Right kidney (tissue), 1 donor: ENCODE measurements around the gene AFTPH.
A peak's percentile ranks its signal among the peaks of the same experiment; 100 is the strongest.
"Not testable (repeated sequence)": the region's sequence is repeated elsewhere in the genome, so short reads cannot be mapped to it uniquely, and the experiment has no call there.

Experiments
- DNase-seq: peaks from one replicate; pipeline ENCODE4 v3.0.0-alpha.2; 2016

Gene AFTPH

DNA sequence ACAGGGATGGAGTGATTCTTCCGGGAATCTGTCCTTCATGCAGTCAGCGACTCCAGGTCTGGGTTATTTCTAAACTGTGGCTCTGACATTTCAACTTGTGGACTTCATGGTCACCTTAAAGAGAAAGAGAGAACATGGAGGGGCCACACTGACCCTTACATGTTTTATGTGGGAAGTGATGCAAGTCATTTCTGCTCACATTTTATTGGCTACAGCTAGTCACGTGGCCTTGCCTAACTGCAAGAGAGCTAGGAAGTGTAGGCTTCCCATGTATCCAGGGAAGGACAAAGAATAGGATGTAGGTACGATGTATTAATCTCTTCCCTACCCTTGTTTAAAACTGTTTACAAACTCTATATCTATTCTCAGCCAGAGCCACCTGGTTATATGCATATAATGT, 30.3 kb upstream of the AFTPH start:
- no peak for DNase-seq

DNA sequence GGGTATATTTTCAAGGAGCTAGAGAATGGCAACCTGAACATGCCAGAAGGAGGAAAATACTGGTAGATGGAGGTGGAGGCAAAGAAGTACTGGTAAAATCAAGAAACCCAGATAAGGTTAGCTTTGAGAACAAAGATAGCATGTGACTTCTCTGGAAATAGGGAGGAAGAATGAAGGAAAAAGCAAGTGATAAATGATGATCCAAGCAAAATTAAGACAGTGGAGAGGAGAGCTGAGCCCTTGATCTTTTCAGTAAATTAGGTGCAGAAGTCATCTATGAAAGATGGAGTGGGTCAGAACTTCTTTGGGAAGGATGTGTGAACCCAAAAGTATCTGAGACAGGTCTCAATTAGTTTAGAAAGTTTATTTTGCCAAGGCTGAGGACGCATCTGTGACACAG, 25.7 kb upstream of the AFTPH start:
- DNase-seq: no peak

DNA sequence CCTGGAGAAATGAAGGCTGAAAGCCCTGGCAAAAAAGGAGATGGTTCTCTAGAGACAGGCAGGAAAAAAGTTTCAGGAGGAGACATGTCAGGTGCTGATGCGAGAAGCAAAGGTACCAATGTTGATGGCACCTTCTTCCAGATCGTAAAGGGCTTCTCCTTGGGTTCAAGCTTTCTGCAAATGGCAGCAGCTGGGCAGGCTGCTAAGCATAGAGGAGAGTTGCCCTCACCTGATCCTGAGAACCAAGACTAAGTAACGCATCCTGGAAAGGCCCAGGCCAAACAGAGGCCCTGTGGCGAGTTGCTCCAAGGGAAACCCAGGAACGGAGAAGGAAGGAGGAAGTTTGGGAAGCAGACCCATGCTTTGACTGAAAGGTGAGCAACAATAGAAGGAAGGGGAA, 23.6 kb upstream of the AFTPH start:
- no peak for DNase-seq

DNA sequence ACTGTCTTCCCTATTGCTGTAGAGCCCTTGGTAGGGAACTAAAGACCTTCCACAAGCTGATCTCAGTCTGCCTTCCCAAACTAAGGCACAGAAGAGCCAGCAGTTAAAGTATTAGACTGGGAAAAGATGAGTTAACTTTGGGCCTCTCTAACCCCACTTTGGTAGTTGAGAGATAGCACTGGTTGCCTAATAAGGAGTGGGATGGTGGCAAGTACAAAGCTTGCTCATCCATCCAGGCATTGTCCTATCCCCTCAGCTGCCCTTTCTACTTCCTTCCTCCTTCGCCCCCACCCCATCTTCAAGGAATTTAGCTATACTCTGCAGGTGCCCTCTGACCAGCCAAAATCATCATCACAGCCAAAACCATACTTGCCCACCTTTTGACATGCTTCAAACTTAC, 22.2 kb upstream of the AFTPH start:
- no peak for DNase-seq

DNA sequence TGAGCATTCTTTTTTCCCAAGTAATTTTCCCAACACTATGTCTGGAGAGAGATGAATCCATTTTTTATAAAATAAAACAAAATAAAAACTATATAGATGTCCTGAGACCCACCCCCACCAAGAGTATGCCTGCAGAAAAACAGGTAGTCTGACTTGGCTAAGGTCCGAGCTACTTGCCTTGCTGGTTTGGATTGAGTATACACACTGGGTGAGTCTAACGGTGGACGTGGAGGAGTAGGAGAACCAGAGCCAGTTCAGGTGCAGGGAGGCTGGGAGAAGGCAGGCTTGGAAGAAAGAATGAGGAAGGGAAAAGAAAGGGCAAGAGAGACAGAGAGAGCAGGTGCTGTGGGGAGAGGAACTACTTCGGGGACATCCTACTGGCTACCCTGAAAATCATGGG, 21.3 kb upstream of the AFTPH start:
- DNase-seq: no peak

DNA sequence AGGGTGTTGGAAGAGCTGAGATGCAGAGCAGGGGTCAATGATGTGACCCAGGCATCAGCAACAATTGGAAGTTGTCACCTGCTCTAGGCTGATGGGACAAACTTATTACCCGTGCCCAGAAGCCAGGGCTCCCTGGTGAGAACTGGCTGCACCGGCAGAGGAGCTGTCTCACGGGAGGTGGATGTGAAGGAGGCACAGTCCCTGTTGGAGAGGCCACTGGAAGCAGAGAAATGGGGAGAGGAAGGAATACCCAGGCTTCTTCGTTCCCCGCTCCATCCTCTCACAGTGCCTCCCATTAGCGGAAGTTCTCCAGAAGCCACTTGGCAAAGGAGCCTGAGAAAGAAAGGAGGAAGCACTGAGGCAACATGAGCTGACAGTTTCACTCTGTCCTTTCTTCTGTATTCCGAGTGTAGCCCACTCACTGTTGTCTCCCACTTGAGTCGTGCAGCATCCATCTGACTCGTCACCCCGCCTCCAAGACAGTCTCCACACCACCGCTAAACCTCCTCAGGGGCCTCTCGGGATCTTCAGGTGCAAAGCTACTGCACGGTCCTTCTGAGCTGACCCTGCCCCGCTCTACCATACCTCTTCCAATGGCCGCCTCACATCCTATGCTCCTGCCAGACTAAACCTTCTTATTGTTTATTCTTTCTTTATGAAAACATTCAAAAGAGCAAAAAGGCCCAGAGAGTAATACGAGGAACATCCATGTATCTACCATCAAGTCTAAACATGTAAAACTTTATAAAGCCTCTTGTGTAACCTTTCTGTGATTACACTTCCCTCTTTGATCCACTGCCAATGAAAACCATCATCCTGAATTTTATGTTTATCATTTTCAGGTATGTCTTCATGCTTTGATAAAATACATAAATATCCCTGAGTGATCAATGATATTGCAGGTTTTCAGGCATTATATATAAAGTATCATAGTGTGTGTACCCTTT, 19.1 kb upstream of the AFTPH start:
- no peak for DNase-seq

DNA sequence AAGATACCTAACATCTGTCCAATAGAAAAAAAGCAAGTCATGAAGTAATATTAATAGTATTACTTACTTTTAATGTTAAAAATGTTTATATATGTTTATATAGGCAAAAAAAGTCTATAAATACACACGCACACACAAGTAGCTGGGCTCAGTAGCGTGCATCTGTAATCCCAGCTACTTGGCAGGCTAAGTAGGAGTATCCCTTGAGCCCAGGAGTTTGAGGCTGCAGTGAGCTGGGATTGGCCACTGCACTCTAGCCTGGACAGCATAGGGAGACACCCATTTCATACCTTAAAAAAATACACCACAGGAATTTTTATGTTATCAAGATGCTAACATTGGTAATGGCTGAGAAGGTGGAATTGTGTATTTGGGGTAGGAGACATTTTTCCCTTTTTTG, 17.4 kb upstream of the AFTPH start:
- no peak for DNase-seq

DNA sequence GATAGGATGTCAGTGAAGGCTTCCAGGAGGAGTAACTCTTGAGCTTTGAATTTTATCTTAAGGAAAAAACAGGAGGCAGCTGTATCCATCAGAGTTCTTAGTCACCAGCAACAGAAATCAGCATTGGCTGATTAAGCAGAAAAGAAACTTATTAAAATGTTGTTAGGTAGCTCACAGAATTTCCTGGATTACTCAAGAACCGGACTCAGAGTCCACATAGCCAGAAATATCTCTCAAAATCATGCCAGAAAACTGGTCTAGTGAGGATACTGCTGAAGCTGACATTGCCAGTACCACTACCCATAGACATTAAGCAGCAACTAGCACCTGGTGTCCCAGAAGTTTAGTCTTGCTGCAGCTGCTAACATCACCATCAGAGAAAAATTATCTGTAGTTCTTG, 10.1 kb upstream of the AFTPH start:
- DNase-seq: no peak

DNA sequence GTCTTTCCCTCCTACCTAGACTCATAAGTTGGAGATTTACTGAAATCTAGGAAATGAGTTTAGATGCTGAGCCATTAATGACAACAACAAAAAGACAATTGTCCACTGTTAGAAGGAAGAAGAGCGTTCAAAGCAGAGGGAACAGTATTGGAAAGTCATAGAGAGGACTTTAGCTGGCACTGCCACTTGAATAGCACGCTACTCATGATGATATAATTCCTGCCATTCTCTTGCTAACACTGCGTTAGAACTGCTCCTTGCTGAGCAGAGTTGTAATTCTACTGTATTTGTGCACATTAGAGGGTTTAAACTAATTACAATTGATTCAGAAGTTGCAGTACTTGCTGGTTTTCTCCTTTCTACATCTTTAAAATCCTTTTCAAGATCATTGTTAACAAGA, 9.0 kb upstream of the AFTPH start:
- no peak for DNase-seq

DNA sequence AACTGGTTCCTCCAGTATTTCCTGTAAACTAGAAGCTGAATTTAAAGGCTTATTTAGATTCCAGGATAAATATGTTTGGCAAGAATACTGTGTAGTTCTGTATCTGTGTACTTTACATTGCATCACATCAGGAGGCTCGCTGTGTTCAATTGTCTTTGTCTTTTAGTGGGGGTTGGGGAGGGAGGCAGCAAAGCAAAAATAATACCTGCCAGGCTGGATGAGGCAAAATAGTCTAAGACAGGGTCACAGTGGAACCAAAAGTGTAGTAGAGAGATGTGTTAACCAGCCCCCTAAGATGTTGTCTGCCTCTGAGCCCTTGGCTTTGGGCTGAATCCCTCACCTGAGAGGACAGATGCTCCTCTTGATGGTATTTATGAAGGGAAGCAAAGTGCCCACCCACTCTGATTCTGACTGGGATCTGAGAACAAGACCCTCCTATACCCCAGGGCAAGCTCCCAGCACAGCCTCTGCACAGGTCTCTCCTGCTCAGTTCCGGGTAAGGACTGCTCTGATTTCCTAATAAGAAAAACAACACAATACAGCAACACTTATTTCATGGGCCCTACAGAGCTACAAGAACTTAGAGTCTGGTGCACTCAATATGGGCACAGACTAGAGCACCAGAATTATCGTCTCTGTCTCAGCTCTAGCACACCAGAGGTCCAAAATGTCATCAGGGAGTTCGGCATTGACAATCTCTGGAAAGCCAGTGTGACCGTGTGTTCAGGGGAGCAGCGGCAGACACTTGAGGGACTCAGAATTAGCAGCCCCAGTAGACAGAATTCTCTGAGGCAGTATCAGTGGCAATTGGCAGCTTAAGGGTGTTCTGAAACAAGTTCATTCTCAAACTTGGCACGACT, 7.2 kb upstream of the AFTPH start:
- DNase-seq: no peak

DNA sequence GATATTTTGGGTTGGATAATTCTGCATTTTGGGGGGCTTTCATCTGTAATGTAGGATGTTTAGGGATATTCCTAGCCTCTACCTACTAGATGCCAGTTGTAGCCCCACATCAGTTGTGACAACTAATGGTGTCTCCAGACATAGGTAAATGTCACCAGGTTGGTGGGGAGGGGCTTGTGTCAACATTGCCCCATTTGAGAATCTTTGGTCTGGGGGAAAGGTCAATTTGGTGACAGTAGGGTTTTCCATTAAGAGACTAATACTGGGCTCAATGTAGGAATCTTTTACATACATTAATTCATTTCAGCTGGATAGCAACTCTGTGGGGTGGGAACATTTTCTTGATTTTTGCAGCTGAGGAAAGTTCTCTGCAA, 6.6 kb upstream of the AFTPH start:
- DNase-seq: no peak

DNA sequence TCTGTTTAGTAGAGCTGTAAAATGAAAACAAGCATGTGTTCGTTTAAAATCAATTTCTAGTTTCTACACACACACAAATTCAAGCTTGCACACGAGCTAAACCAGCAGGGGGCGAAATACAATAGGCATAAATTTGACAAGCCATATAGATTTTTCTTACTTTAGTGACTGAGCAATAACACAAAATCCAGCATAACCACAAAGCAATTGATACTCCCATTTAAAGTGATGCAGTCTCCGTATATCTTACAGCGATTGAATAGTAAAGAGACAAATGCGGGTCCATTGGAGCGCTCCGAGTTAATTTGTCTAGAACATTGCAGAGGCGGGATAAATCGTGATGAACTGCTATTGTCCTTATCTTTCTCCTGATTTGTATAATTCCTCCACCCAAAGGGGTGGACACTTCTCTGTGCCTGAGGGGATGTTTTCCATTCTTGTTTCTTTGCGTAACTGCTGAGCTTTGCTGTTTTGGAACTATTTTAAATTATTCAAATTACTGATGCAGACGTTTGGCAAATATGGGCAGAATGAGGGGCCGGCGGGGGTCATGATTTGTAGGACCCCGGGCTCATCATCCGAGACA, 1.2 kb upstream of the AFTPH start:
- DNase-seq: peak; percentile 73

DNA sequence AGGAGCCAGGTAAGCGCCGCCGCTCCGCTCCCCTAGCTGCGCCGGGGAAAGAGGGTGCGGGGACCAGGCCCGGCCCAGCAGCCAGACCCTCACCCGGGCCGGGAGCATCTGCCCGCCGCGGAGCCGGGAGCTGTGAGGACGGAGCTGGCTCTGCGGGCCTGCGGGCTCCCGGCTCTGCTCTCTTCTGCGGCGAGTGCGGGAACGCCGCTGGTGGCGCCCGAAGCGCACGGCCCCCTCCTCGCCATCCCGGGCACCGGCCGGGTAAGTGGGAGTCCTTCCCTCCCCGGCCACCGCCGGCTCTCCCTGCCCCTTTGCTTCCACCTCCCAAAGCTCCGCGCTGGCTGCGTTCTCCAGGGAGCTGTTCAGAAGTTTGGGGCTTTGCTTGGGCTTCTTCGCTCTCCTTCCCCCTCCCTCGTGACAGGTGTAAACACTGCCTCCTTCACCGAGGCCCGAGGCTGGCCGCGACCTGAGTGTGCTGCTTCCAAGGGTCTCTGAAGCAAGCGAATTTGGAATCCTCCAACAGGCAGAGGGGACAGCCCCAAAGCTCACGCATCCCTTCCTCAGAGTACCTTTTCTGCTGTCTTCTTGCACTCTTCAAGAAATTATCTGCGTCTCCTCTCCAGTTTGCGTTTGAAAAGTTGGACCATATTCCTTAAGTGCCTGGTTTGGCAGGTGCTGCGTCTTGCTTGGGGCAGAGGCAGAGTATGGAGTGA, 632 bp downstream of the AFTPH start:
- DNase-seq: no peak

DNA sequence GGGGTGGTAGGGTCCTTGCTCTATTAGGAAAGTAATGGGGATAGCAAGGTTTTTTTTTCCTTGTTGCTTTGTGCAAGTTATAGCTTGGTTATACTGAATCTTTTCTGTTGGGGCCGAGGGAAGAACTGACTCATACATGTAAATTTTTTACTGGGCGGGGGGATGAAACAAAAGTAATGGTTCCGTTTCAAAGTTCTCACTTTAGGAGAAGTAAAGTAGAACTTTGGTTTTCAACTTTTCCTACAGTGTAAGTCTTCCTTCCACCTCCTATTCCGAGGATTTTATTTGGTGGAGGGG, 1.1 kb downstream of the AFTPH start:
- no peak for DNase-seq

DNA sequence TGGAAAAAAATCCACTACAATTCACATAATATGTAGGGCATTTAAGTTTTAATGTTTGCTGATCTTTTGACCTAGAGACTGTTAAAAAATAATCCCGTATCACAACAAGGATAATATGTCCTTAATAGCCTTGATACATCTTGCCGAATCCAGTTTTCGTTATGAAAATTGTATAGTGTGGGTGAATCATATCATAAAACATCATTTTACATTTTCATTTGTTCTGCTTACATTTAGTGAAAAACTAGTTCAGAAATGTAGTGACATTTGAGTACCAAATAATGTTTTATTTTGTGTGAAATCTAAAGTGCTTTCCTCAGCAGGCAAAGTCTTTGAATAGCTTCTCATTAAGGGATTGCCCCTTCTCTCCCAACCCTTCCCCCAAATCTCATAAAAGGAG, 1.9 kb downstream of the AFTPH start:
- no peak for DNase-seq

DNA sequence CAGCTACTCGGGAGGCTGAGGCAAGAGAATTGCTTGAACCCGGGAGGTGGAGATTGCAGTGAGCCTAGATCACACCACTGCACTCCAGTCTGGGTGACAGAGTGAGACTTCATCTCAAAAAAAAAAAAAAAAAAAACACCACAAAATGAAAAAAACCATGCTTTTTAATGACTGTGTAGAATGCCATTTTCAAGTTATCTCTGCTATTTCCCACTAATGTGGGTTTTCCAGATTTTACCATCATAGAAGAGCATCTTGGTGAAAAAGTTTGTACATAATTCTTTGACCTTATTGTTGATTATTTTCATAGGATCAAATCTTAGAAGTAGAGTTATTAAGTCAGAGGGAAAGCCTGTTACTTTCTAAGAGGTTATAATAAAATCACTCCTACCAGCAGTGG, 6.8 kb downstream of the AFTPH start:
- not testable (repeated sequence) for DNase-seq

DNA sequence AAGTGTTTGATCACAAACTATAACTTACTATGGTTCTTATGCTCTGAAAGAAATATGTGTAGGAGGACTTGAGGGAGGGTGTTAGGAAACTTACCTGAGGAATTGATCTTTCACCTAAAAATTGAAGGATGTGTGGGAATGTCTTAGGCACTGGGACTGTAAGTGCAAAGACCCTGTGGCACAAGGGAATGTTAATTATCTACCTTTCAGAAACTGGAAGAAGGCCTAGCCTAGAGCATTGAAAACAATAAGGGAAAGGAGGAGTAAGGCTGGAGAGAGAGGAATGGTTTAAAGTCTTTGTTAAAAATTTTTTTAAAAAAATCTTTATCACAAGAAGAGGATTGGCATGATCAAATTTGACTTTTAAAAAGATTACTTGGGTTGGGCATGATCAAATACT, 7.9 kb downstream of the AFTPH start:
- DNase-seq: no peak

DNA sequence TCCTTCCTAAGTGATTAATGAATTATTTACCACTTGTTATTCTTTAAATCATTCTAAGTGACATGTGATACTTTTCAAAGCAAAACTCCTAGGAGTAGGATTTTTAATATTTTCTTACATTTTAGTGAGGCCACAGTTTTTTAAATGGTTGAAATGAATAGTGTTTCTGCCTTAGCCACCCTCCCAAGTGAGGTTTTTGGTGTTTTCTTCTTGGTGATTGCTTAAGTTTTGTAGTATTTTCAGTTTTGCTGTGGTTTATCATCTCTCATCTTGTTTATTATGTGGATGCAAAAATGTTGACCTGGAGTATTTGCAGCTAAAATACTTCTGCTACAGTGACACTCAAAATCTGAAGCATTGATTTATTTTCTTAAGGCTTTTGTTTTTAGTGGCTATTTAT, 9.8 kb downstream of the AFTPH start:
- DNase-seq: no peak

DNA sequence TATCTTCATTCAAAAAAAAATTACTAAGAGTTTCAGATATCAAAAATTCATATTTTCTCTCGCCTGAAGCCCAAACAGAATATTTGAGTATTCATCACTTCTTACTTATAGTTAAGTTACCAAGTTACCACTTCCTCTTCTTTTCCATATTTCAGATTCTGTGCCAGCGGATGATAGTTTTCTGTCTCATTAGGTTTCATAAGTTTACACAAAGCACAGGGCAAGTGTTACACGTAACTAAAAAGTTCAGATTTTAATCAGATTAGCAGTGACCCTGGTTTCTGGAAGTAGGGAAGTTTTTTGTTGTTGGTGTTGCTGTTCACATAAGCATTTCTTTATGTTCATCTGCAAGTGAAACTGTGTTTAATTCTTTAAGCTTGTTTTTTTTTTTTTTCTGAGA, 10.2 kb downstream of the AFTPH start:
- no peak for DNase-seq

DNA sequence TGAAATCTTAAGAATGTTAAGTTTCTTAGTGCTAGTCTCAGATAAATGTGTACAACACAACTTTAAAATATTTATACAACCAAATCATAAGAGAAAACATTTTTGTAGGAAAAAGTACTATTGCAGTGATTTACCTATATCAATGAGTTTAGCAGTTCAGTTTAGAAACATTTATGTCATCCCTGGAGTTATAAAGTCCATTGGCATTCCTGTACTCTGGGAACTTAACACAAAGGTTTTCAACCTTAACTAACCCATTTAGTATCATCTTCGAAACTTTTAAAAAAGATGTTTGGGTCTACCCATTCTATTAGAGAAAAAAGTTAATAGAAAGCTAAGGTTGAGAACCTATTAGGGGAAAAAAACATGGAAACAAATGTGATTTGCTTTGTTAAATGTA, 10.9 kb downstream of the AFTPH start:
- no peak for DNase-seq

DNA sequence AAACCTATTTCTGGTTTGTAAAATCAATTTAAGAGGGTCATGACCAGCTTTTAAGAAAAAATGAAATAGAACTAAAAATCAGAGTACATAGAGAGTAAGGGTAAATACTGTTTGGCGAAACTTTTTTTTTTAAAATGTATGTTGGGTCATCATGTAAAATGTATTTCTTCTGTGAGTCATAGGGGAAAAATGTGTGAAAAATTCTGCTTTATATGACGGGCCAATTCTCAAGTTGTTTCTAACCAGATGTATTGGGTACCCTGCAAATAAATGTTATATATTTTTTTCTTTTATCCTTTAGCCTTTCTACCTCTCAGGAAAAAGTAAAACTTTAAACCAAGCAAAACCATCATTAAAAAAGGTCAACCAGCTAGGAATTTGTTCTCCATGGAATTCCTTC, 13.9 kb downstream of the AFTPH start:
- no peak for DNase-seq

DNA sequence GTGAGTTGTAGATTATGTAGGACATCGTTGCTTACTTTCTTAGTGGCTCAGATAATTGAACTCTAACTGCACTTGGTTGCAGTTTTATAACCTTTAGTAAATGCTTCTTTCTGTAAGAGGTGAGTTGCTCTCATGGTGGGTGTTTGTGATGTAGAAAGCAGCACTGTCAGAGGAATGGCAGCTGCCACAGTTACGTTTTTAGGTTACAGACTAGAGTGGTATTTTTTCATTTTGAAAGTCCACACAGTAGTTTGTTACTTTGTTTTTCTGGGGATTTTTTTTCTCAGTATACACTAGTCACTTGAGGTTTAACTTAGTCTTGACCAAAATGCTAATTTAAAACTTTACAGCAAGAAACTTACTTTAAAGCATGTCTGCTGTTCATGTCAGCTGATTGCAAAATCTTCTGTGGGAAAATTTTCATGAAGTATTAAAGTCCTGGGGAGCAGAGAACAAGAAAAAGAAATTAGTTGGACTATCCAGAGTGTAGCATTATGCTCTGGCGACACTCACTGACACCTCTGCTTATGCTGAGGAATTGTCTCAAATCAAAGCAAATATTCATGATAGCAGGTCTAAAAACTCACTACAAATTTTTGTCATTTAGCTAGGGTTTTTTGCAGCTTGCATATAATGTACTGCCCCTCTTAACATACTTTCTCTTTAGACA, 14.8 kb downstream of the AFTPH start:
- DNase-seq: no peak
